SK-N-SH (cell line): ENCODE results near the gene SHMT2.

Experiments
- CTCF ChIP-seq: fragments of 200-600 bp; sonication (generic); IDR thresholded peaks from 2 replicates; pipeline ENCODE4 v1.6.1; 2017; ENCODE audit warnings: antibody characterized with exemption, mild to moderate bottlenecking, moderate library complexity
- EP300 ChIP-seq, 2 experiments: IDR thresholded peaks; 2 replicates each; pipeline versions ENCODE4 v1.4.0 to v1.6.1; 2012; ENCODE audit warnings: borderline replicate concordance in 1 of 2, low read depth in 1 of 2, low read length in 1 of 2
- FOSL2 ChIP-seq: IDR thresholded peaks from 2 replicates; pipeline ENCODE4 v1.4.0; 2012; ENCODE audit warnings: low read depth, mild to moderate bottlenecking, moderate library complexity, borderline replicate concordance
- FOXJ3 ChIP-seq: sonication (generic); formaldehyde crosslinking; IDR thresholded peaks from 2 replicates; pipeline ENCODE4 v1.5.1; 2020; ENCODE audit warnings: mild to moderate bottlenecking, missing genetic modification reagents
- MAX ChIP-seq: IDR thresholded peaks from 2 replicates; pipeline ENCODE4 v1.4.0; 2012; ENCODE audit warnings: low read depth
- MXI1 ChIP-seq: IDR thresholded peaks from 2 replicates; pipeline ENCODE4 v1.6.1; 2012; ENCODE audit warnings: mild to moderate bottlenecking, low read depth, low read length, improper control_type of control experiment
- RAD21 ChIP-seq: IDR thresholded peaks from 2 replicates; pipeline ENCODE4 v1.6.1; 2012; ENCODE audit warnings: mild to moderate bottlenecking, low read length
- REST ChIP-seq: IDR thresholded peaks from 2 replicates; pipeline ENCODE4 v1.6.1; 2012; ENCODE audit warnings: mild to moderate bottlenecking, low read depth, low read length, moderate library complexity
- SMC3 ChIP-seq: IDR thresholded peaks from 2 replicates; pipeline ENCODE4 v1.6.1; 2012; ENCODE audit warnings: low read depth, low read length, improper control_type of control experiment
- TAF1 ChIP-seq: IDR thresholded peaks from 2 replicates; pipeline ENCODE4 v1.6.1; 2012; ENCODE audit warnings: low read depth, mild to moderate bottlenecking, low read length, moderate library complexity, borderline replicate concordance
- USF2 ChIP-seq: fragments of 150-350 bp; IDR thresholded peaks from 2 replicates; pipeline ENCODE4 v1.6.1; 2017; ENCODE audit warnings: antibody characterized with exemption, low read length, low read depth, borderline replicate concordance
- YY1 ChIP-seq: IDR thresholded peaks from 2 replicates; pipeline ENCODE4 v1.4.0; 2012; ENCODE audit warnings: low read depth, mild to moderate bottlenecking

- TF ChIP-seq MXI1 (no peak), EP300 (IDR thresholded peaks at IDR 0.05; ENCODE audit: borderline replicate concordance in 1 of 2, low read depth in 1 of 2, low read length in 1 of 2) (no peak), REST (no peak), SMC3 (no peak), CTCF (no peak), MAX (no peak), FOXJ3 (CRISPR knock-in tag) (no peak), YY1 (no peak), FOSL2 (no peak), USF2 (no peak), TAF1 (no peak), RAD21 (no peak)
Observed at GRCh38 chr12:57185403-57185802, 44.1 kb upstream of the SHMT2 start.
